Hematopoietic multipotent progenitor cell treated with erythropoietin and hydrocortisone succinate and interleukin-3 and kit ligand, for 17 days (in vitro differentiated cells): Measurements from ENCODE around the gene GATAD2A.
A peak's percentile ranks its signal among the peaks of the same experiment; 100 is the strongest.

Experiments used
- DNase-seq: peaks from one replicate; pipeline ENCODE4 v3.0.0-alpha.2; 2015; ENCODE audit warnings: low spot score

GATAD2A gene

GRCh38 chr19:19421299-19421696 lies 15.8 kb downstream of the GATAD2A start:
- no peak for DNase-seq

- no peak for DNase-seq
These were observed 16.7 kb downstream of the GATAD2A start for GRCh38 chr19:19422156-19422555.

GRCh38 chr19:19423322-19423721 lies 17.8 kb downstream of the GATAD2A start:
- DNase-seq = no peak

- DNase-seq = no peak
These were observed 19.8 kb downstream of the GATAD2A start for GRCh38 chr19:19425170-19425875.

- no peak for DNase-seq
These were observed 20.7 kb downstream of the GATAD2A start for GRCh38 chr19:19426216-19426615.

GRCh38 chr19:19426799-19427198 lies 21.3 kb downstream of the GATAD2A start:
- DNase-seq = no peak

- no peak for DNase-seq
These were observed 21.8 kb downstream of the GATAD2A start for GRCh38 chr19:19427302-19427701.

- no peak for DNase-seq
These were observed 22.5 kb downstream of the GATAD2A start for GRCh38 chr19:19427944-19428343.

GRCh38 chr19:19428746-19429145 lies 23.3 kb downstream of the GATAD2A start:
- DNase-seq = no peak

GRCh38 chr19:19429361-19429760 lies 23.9 kb downstream of the GATAD2A start:
- no peak for DNase-seq

- DNase-seq = no peak
These were observed 27.3 kb downstream of the GATAD2A start for GRCh38 chr19:19432732-19433131.

- no peak for DNase-seq
These were observed 28.3 kb downstream of the GATAD2A start for GRCh38 chr19:19433666-19434213.

- DNase-seq = no peak
These were observed 29.1 kb downstream of the GATAD2A start for GRCh38 chr19:19434483-19435045.

GRCh38 chr19:19436137-19436691 lies 30.7 kb downstream of the GATAD2A start:
- no peak for DNase-seq

GRCh38 chr19:19438366-19439175 lies 33.1 kb downstream of the GATAD2A start:
- no peak for DNase-seq

GRCh38 chr19:19439176-19439482 lies 33.7 kb downstream of the GATAD2A start:
- no peak for DNase-seq

- no peak for DNase-seq
These were observed 37.8 kb downstream of the GATAD2A start for GRCh38 chr19:19443283-19443682.

- DNase-seq = no peak
These were observed 38.6 kb downstream of the GATAD2A start for GRCh38 chr19:19443902-19444680.

- peak; percentile 38 for DNase-seq
These were observed 39.2 kb downstream of the GATAD2A start for GRCh38 chr19:19444681-19445155.

- no peak for DNase-seq
These were observed 39.8 kb downstream of the GATAD2A start for GRCh38 chr19:19445288-19445687.

GRCh38 chr19:19445911-19446361 lies 40.5 kb downstream of the GATAD2A start:
- DNase-seq = no peak
